GM06990 (cell line): Measurements from ENCODE around the gene RMDN2.

ENCODE experiments used
- DNase-seq: peaks from one replicate; pipeline ENCODE4 v3.0.0-alpha.2; 2011; ENCODE audit not compliant: insufficient read length; ENCODE audit errors: extremely low read depth
- H3K27me3 ChIP-seq: replicated peaks from 2 replicates; pipeline ENCODE4 v1.6.0; 2011; ENCODE audit warnings: low read length; ENCODE audit not compliant: control insufficient read depth, insufficient read depth
- H3K36me3 ChIP-seq: 2 replicates; pipeline ENCODE4 v1.5.1; 2011; ENCODE audit warnings: low read length; ENCODE audit not compliant: control insufficient read depth, insufficient read depth
- H3K4me3 ChIP-seq: replicated peaks from 2 replicates; pipeline ENCODE4 v1.5.1; 2011; ENCODE audit warnings: low read depth, mild to moderate bottlenecking, control low read depth, low read length
- CTCF ChIP-seq: IDR thresholded peaks from 2 replicates; pipeline ENCODE4 v1.5.1; 2011; ENCODE audit warnings: low read length, control low read depth, mild to moderate bottlenecking, inconsistent platforms; ENCODE audit not compliant: insufficient read depth, poor library complexity, severe bottlenecking

RMDN2 gene

GRCh38 chr2:37912616-37913015 lies 12.5 kb upstream of the RMDN2 start:
- no peak for TF ChIP-seq CTCF
- DNase-seq: no peak

GRCh38 chr2:37914340-37914739 lies 10.7 kb upstream of the RMDN2 start:
- Histone ChIP-seq H3K4me3 (no peak overlapping the region), H3K27me3 (no peaks in the 10 kb centered on the region; the same call in 1 of the 2 replicates), H3K36me3 (no peaks in the 10 kb centered on the region)
- no peak for DNase-seq
- no peak for TF ChIP-seq CTCF

More at GRCh38 chr2:37912616-37913015, 12.5 kb upstream of the RMDN2 start:
- Histone ChIP-seq H3K27me3 (no peaks in the 10 kb centered on the region; the same call in 1 of the 2 replicates), H3K4me3 (no peak overlapping the region), H3K36me3 (no peaks in the 10 kb centered on the region)

- Histone ChIP-seq H3K36me3 (no peaks in the 10 kb centered on the region), H3K27me3 (no peaks in the 10 kb centered on the region; the same call in 1 of the 2 replicates), H3K4me3 (no peak overlapping the region)
- no peak for DNase-seq
- TF ChIP-seq CTCF: no peak
These were observed 9.3 kb upstream of the RMDN2 start for GRCh38 chr2:37915773-37916172.

- no peaks in the 10 kb centered on the region; the same call in 1 of the 2 replicates for H3K27me3 ChIP-seq
- TF ChIP-seq CTCF: no peak
- H3K36me3 ChIP-seq: no peaks in the 10 kb centered on the region
- no peak for DNase-seq
- H3K4me3 ChIP-seq: no peak overlapping the region
These were observed 8.5 kb upstream of the RMDN2 start for GRCh38 chr2:37916512-37917082.

GRCh38 chr2:37917281-37918228 lies 7.5 kb upstream of the RMDN2 start:
- TF ChIP-seq CTCF: no peak
- no peak for DNase-seq
- H3K4me3 ChIP-seq: no peak overlapping the region
- H3K36me3 ChIP-seq: no peaks in the 10 kb centered on the region
- no peaks in the 10 kb centered on the region; the same call in 1 of the 2 replicates for H3K27me3 ChIP-seq
